Measurements from ENCODE around the gene RSPRY1.
A peak's percentile ranks its signal among the peaks of the same experiment; 100 is the strongest.

The RSPRY1 gene

GRCh38 chr16:57178793-57179212 is 7.3 kb upstream of the RSPRY1 start:
- TF ChIP-seq CTCF (conservative IDR thresholded peaks at IDR 0.05) (no peak), ZFX (IDR thresholded peaks at IDR 0.05) (no peak)
- no peak overlapping the region for H3K27ac ChIP-seq

GRCh38 chr16:57179215-57179828 is 6.8 kb upstream of the RSPRY1 start:
- TF ChIP-seq CTCF (conservative IDR thresholded peaks at IDR 0.05) (no peak), ZFX (IDR thresholded peaks at IDR 0.05) (no peak)
- H3K27ac ChIP-seq: no peak overlapping the region

GRCh38 chr16:57184113-57184512 is 2.0 kb upstream of the RSPRY1 start:
- no peak for TF ChIP-seq ZFX (IDR thresholded peaks at IDR 0.05)
- no peak for TF ChIP-seq CTCF (conservative IDR thresholded peaks at IDR 0.05)
- no peak overlapping the region for H3K27ac ChIP-seq

- TF ChIP-seq CTCF (conservative IDR thresholded peaks at IDR 0.05) (no peak), ZFX (IDR thresholded peaks at IDR 0.05) (no peak)
- peak overlapping the region; percentile 94 for H3K27ac ChIP-seq
Observed at GRCh38 chr16:57184887-57185445, 1.2 kb upstream of the RSPRY1 start.

GRCh38 chr16:57185446-57185944 is 634 bp upstream of the RSPRY1 start:
- no peak for TF ChIP-seq CTCF (conservative IDR thresholded peaks at IDR 0.05)
- peak; percentile 88 for TF ChIP-seq ZFX (IDR thresholded peaks at IDR 0.05)
- peak overlapping the region; percentile 94 for H3K27ac ChIP-seq

- TF ChIP-seq ZFX (IDR thresholded peaks at IDR 0.05) (no peak), CTCF (conservative IDR thresholded peaks at IDR 0.05) (no peak)
- H3K27ac ChIP-seq: peak overlapping the region; percentile 94
Observed at GRCh38 chr16:57186872-57187854, 1.0 kb downstream of the RSPRY1 start.

GRCh38 chr16:57187902-57188710 is 2.0 kb downstream of the RSPRY1 start:
- H3K27ac ChIP-seq: peak overlapping the region; percentile 60
